ENCODE results near the gene NBAS.

NBAS gene

DNA sequence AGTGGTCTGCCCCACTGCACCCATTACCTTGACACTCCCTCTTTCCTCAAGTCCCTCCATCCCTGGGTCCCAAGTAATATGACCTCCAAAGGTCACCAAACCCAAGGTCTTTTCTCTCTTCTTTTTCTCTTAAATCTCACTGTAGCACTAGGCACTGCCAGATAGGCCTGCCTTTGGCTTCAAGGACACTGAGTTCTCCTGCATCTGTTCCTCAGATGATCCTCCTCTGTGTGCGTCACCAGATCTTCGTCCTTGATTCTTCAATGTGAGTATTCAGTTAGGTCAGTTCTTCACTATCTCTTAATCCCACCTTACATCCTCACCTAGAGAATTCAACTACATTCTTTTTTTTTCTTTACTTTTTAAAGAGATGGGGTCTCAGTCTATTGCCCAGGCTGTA is 249.2 kb downstream of the NBAS start:
- Histone ChIP-seq H3K27me3 (ENCODE audit: insufficient read depth, low read length) (no peaks in the 10 kb centered on the region), H2AFZ (ENCODE audit: low read length, unreplicated experiment) (no peak overlapping the region), H3K27ac (ENCODE audit: low read depth, low read length) (no peak overlapping the region), H3K36me3 (ENCODE audit: insufficient read depth, low read length) (no peaks in the 10 kb centered on the region; the same call in 1 of the 2 replicates), H3K79me2 (ENCODE audit: control insufficient read depth, insufficient read depth, low read length, unreplicated experiment) (no peaks in the 10 kb centered on the region), H3K4me1 (ENCODE audit: control insufficient read depth, insufficient read depth, low read length, unreplicated experiment) (no peaks in the 10 kb centered on the region), H3K4me3 (ENCODE audit: low read depth, low read length) (no peak overlapping the region)

DNA sequence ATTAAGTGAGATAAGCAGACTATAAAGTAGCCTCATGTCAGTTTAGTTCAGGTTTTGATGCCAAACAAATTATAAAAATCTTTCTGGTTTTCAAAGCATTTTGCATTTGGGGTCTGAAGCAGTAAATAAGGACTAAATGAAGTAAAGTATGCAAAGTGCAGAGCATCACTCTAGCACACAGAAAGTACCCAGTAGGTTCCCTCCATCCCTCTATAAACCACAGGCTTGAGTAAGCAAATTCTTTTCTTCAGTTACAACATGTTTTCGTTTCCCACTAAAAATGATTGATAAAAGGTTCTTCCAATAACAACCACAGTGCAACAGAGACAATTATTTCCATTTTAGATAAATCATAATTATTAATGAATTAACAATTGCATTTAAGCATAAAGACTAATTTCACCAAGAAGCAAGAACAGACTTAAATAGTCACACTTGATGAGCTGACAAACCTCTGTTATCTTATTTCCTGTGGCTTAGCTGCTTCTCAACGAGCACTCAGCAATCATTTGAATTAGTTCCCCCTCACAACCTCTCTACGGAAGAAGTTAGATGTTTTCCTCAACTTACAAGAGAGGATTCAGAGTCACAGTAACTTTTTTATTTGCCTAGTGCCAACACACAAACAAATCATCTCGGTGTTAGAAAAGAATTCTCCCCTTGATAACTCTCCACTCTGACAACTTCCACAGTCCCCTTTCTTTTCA is 249.8 kb downstream of the NBAS start:
- Histone ChIP-seq H3K4me3 (ENCODE audit: low read depth, low read length) (no peak overlapping the region), H3K27ac (ENCODE audit: low read depth, low read length) (no peak overlapping the region), H3K4me1 (ENCODE audit: control insufficient read depth, insufficient read depth, low read length, unreplicated experiment) (no peaks in the 10 kb centered on the region), H3K79me2 (ENCODE audit: control insufficient read depth, insufficient read depth, low read length, unreplicated experiment) (no peaks in the 10 kb centered on the region), H2AFZ (ENCODE audit: low read length, unreplicated experiment) (no peak overlapping the region), H3K27me3 (ENCODE audit: insufficient read depth, low read length) (no peaks in the 10 kb centered on the region), H3K36me3 (ENCODE audit: insufficient read depth, low read length) (no peaks in the 10 kb centered on the region; the same call in 1 of the 2 replicates)

DNA sequence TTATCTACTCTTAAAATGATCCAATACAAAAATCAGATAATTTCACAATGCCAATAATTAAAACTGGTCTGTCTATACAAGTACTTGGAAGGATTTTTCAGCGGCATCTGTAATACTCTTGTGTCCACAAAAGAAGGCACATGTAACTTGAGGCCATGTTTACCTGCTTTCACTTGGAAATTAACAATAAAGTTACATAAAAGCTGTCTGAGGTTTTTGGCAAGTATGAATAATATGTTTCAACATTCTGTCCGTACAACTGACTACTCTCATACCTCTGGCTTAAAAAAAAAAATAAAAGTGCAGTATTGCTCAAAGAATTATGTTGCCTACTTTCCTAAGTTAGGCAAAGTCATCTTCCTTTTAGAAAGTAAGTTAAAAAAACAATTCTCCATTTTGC is 253.6 kb downstream of the NBAS start:
- Histone ChIP-seq H3K79me2 (ENCODE audit: control insufficient read depth, insufficient read depth, low read length, unreplicated experiment) (no peaks in the 10 kb centered on the region), H3K36me3 (ENCODE audit: insufficient read depth, low read length) (peaks cover 3% of the 10 kb centered on the region; the same call in 1 of the 2 replicates)

DNA sequence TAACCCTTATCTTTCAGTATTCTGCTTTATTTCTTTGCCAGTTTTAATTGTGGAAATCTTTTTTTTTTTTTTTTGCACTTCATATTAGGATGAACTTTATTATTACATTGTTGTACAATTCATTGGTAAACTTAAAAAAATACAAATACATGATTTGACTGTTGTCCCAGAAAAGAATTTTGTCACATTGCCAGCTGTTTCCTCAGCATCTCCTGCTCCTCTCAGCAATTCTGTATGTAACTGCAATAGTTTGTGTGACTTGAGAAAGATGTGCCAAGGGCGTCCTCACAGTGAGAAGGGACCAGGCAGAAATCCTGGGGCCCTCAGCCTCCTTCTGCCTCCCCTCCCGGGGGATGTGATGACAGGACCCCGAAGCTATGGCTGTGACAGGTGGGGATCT is 254.4 kb downstream of the NBAS start:
- Histone ChIP-seq H3K4me1 (ENCODE audit: control insufficient read depth, insufficient read depth, low read length, unreplicated experiment) (peaks cover 14% of the 10 kb centered on the region), H3K27ac (ENCODE audit: low read depth, low read length) (no peak overlapping the region), H3K27me3 (ENCODE audit: insufficient read depth, low read length) (no peaks in the 10 kb centered on the region), H3K79me2 (ENCODE audit: control insufficient read depth, insufficient read depth, low read length, unreplicated experiment) (no peaks in the 10 kb centered on the region), H3K36me3 (ENCODE audit: insufficient read depth, low read length) (peaks cover 3% of the 10 kb centered on the region; the same call in 1 of the 2 replicates), H2AFZ (ENCODE audit: low read length, unreplicated experiment) (no peak overlapping the region), H3K4me3 (ENCODE audit: low read depth, low read length) (no peak overlapping the region)

More for the DNA sequence above, 253.6 kb downstream of the NBAS start:
- no peak overlapping the region for H3K27ac ChIP-seq (ENCODE audit: low read depth, low read length)
- no peak overlapping the region for H2AFZ ChIP-seq (ENCODE audit: low read length, unreplicated experiment)
- H3K4me3 ChIP-seq (ENCODE audit: low read depth, low read length) = no peak overlapping the region
- peaks cover 6% of the 10 kb centered on the region for H3K4me1 ChIP-seq (ENCODE audit: control insufficient read depth, insufficient read depth, low read length, unreplicated experiment)
- H3K27me3 ChIP-seq (ENCODE audit: insufficient read depth, low read length) = no peaks in the 10 kb centered on the region

DNA sequence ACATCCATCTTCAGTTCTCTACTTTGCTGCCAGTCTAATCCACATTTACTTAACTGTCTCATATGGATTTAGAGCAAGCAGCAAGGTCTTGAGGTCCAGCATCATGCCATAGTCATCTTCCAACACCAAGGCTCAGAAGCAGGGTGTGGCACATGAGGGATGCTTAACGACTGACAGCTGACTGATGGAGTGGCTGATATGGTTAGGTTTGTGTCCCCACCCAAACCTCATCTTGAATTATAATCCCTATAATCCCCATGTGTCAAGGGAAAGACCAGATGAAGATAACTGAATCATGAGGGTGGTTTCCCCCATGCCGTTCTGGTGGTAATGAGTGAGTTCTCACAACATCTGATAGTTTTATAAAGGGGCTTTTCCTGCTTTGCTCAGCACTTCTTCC is 257.3 kb downstream of the NBAS start:
- peaks cover 14% of the 10 kb centered on the region for H3K4me1 ChIP-seq (ENCODE audit: control insufficient read depth, insufficient read depth, low read length, unreplicated experiment)
- H2AFZ ChIP-seq (ENCODE audit: low read length, unreplicated experiment) = no peak overlapping the region
- no peaks in the 10 kb centered on the region for H3K79me2 ChIP-seq (ENCODE audit: control insufficient read depth, insufficient read depth, low read length, unreplicated experiment)
- no peaks in the 10 kb centered on the region for H3K27me3 ChIP-seq (ENCODE audit: insufficient read depth, low read length)
- no peak overlapping the region for H3K27ac ChIP-seq (ENCODE audit: low read depth, low read length)
- H3K36me3 ChIP-seq (ENCODE audit: insufficient read depth, low read length) = peaks cover 8% of the 10 kb centered on the region; the same call in 1 of the 2 replicates
- no peak overlapping the region for H3K4me3 ChIP-seq (ENCODE audit: low read depth, low read length)

DNA sequence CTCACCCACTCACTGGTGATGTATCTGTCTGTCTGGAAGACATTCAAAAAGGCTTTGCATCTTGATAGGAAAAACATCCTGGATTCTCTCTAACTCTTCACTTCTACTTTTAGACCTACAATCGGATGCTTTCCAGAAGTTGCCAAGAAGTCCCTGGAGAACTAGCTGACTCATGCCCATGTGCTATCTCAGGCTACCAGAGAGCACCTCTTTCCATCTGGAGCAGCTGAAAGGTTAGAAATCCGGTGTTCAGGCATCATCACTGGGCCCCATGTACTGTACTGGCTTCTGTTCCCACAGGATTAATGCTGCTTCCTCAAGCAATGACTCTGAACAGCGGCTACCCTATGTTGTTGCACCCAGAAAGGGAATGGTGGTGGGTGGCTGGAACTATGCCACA is 259.0 kb downstream of the NBAS start:
- Histone ChIP-seq H3K4me3 (ENCODE audit: low read depth, low read length) (no peak overlapping the region; the same call in 1 of the 2 replicates), H2AFZ (ENCODE audit: low read length, unreplicated experiment) (no peak overlapping the region), H3K4me1 (ENCODE audit: control insufficient read depth, insufficient read depth, low read length, unreplicated experiment) (peaks cover 14% of the 10 kb centered on the region), H3K27ac (ENCODE audit: low read depth, low read length) (0 out of 2 replicates have a peak overlapping the region, but pooled peaks have one; percentile 12), H3K36me3 (ENCODE audit: insufficient read depth, low read length) (peaks cover 12% of the 10 kb centered on the region; the same call in 1 of the 2 replicates), H3K27me3 (ENCODE audit: insufficient read depth, low read length) (no peaks in the 10 kb centered on the region), H3K79me2 (ENCODE audit: control insufficient read depth, insufficient read depth, low read length, unreplicated experiment) (no peaks in the 10 kb centered on the region)

DNA sequence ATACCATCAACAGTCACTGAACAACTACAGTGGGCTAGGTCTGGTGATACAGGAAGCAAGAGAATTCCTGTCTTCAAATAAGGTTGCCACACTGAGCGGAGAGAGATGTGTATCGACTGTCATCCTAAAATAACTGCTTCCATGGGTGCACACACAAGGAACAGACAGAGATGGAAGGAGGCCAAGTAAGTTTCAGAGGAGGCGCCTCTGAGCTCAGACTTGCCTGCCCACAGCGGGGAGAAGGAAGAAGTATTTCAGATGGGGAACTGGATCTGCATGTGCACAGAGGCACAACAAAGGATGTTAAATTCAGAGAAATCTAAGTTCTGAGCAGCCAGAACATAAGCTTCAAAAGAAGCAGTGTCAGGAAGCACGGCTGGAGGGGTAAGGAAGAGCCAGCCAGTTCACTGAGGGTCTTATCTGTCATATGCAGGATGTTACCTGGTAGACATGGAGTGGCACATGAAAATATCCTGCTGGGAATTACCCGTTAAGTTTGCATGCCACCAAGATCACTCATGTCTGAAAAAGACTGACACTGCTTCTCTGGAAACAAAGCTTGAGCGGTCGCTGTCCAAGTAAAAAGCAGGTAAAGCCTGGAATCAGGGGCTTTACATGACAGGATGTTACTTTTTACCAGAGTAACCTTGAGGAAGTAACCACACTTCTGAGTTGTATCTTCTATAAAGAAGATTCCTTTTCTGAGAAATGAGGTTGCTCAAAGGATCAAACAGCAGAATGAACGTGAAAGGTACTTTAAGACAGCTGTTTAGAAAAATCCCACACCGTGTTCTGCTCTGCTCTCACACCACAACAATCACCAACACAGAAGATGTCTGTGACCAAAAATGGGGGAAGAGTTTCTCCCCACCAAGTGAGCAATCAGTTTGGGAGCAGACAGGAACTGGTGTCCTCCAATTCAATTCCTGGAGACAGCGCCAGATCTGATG is 260.2 kb downstream of the NBAS start:
- no peaks in the 10 kb centered on the region for H3K79me2 ChIP-seq (ENCODE audit: control insufficient read depth, insufficient read depth, low read length, unreplicated experiment)
- no peaks in the 10 kb centered on the region for H3K27me3 ChIP-seq (ENCODE audit: insufficient read depth, low read length)
- no peak overlapping the region for H3K27ac ChIP-seq (ENCODE audit: low read depth, low read length)
- H3K4me1 ChIP-seq (ENCODE audit: control insufficient read depth, insufficient read depth, low read length, unreplicated experiment) = peaks cover 14% of the 10 kb centered on the region
- H2AFZ ChIP-seq (ENCODE audit: low read length, unreplicated experiment) = no peak overlapping the region
- H3K36me3 ChIP-seq (ENCODE audit: insufficient read depth, low read length) = peaks cover 12% of the 10 kb centered on the region; the same call in 1 of the 2 replicates
- H3K4me3 ChIP-seq (ENCODE audit: low read depth, low read length) = no peak overlapping the region

DNA sequence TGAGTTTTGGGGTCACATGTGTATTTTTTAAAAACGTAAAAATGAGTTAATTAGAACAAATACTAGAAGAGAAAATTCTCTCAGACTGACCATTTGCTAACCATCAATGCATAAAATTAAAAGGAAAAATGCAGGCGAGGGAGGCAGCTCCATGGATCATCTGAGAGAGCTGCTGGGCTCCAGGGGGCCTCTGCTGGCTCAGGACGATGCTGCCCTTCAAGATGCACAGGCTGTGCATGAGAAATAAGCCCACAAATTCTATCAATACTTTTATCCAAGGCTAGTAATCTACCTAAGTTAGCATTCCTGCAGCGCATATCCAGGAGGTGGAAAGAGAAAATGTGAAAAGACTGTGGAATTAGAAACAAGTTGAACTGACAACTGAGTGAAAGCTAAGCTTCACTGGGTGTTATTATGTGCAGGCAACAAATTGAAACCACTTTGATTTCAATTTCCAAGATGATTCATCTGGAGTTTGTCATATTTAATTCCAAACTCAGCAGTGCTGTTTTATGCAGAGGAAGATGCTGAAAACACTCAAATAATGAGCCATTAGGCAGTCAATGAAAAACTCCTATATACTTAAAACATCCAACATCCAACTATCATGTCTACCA is 261.1 kb downstream of the NBAS start:
- H3K36me3 ChIP-seq (ENCODE audit: insufficient read depth, low read length) = peaks cover 9% of the 10 kb centered on the region; the same call in 1 of the 2 replicates
- no peak overlapping the region for H3K27ac ChIP-seq (ENCODE audit: low read depth, low read length)
- no peaks in the 10 kb centered on the region for H3K27me3 ChIP-seq (ENCODE audit: insufficient read depth, low read length)
- H3K4me3 ChIP-seq (ENCODE audit: low read depth, low read length) = no peak overlapping the region
- no peaks in the 10 kb centered on the region for H3K79me2 ChIP-seq (ENCODE audit: control insufficient read depth, insufficient read depth, low read length, unreplicated experiment)
- no peak overlapping the region for H2AFZ ChIP-seq (ENCODE audit: low read length, unreplicated experiment)
- H3K4me1 ChIP-seq (ENCODE audit: control insufficient read depth, insufficient read depth, low read length, unreplicated experiment) = peaks cover 14% of the 10 kb centered on the region

DNA sequence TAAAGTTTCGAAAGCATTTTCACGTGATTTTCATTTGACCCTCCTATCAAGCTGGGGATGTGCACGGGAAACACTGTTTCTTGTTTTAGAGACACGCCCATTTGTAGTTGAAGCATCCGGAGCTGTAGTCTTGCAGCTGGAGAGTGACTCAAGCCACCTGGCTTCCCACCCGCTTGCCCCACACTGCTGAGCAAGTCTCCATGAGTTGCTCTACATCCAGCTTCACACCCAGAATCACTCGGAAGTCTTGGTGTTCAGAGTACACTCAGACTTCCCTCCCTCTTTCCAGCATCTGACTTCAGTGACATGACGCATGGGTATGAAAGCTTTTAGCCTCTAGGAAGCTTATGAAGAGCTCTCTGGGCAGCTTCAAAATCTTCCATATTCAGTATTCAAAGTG is 262.4 kb downstream of the NBAS start:
- Histone ChIP-seq H3K79me2 (ENCODE audit: control insufficient read depth, insufficient read depth, low read length, unreplicated experiment) (no peaks in the 10 kb centered on the region), H2AFZ (ENCODE audit: low read length, unreplicated experiment) (no peak overlapping the region), H3K4me3 (ENCODE audit: low read depth, low read length) (no peak overlapping the region)

DNA sequence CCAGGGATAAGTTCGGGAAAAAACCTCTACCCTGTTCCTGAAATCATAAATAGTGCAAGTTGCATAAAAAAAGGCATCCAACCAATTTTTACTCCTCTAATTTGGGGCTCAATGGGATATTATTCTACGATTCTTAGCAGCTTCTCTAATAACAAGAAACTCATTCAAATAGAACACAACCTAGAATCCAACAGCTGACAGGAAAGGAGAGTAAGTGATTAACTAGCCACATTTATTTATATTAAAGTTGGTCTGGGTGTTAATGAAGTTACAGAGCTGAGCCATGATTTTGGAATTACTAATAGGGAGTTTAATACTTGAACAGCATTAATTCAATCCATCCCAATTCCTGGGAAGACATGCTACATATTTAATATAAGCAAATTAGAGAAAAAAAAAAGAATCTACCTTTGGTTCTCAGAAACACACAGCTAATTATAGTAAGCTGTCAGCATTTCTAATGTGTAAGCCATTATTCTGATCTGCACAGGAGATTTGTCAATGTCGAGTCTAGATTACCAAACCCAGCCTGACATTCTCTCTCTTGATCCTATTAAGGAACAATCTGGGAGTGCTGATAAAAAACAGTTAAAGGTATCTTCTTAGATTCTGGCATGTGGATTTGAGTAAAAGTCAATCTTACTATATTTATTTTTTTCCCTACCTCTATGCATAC is 267.7 kb downstream of the NBAS start:
- Histone ChIP-seq H3K4me1 (ENCODE audit: control insufficient read depth, insufficient read depth, low read length, unreplicated experiment) (no peaks in the 10 kb centered on the region), H2AFZ (ENCODE audit: low read length, unreplicated experiment) (no peak overlapping the region), H3K27me3 (ENCODE audit: insufficient read depth, low read length) (no peaks in the 10 kb centered on the region), H3K4me3 (ENCODE audit: low read depth, low read length) (no peak overlapping the region), H3K36me3 (ENCODE audit: insufficient read depth, low read length) (peaks cover 8% of the 10 kb centered on the region), H3K27ac (ENCODE audit: low read depth, low read length) (no peak overlapping the region), H3K79me2 (ENCODE audit: control insufficient read depth, insufficient read depth, low read length, unreplicated experiment) (no peaks in the 10 kb centered on the region)

More for the DNA sequence above, 262.4 kb downstream of the NBAS start:
- Histone ChIP-seq H3K36me3 (ENCODE audit: insufficient read depth, low read length) (peaks cover 9% of the 10 kb centered on the region; the same call in 1 of the 2 replicates), H3K4me1 (ENCODE audit: control insufficient read depth, insufficient read depth, low read length, unreplicated experiment) (peaks cover 14% of the 10 kb centered on the region), H3K27ac (ENCODE audit: low read depth, low read length) (no peak overlapping the region), H3K27me3 (ENCODE audit: insufficient read depth, low read length) (no peaks in the 10 kb centered on the region)

All from ACC112 (cell line).